Activated T-cell treated with anti-CD3 and anti-CD28 coated beads, Interleukin-2, amount 50 U/mL, for 48 hours (primary cell): ENCODE data around the gene CDIP1.

Experiments used
- DNase-seq, 2 experiments: peaks; one replicate each; pipeline ENCODE4 v3.0.0-alpha.2; 2020

CDIP1 gene

DNA sequence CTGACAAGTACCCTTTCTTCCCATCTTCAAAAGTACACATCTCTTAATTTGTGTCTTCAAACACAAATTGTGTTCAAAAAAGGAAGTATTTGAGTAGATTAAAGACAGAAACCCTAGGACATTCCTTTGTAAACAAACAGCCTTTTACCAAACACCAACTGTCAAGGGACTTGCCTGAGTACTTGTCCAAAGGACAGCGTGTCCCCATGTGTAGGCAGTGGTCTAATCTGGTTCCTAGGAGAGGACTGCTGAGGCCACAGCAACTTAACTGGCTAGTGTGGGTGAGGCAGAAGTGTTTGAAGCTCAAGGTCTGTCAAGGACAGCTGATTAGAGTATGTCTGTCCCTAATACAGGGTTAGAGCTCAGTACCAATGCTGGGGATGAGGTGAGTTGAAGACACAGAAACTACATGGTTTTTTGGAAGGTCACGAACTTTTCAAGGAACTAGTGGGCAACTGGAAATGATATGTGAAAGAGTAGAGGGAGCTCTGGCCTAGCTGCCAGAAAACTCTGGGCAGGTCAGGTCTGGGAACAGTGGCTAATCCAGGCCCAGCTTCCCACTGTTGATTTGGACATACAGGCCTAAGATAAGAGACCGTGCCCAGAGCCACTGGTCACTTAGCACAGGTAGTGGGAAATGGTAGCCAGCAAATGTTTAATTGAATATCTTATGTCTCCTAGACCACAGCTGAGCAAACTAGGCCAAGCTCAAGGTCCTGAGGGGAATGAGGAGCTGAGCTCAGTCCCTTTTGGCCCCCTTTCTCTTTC, 52.3 kb downstream of the CDIP1 start:
- no peak for DNase-seq

- DNase-seq: no peak
Observed at GRCh38 chr16:4481963-4482362, 56.6 kb downstream of the CDIP1 start.

DNA sequence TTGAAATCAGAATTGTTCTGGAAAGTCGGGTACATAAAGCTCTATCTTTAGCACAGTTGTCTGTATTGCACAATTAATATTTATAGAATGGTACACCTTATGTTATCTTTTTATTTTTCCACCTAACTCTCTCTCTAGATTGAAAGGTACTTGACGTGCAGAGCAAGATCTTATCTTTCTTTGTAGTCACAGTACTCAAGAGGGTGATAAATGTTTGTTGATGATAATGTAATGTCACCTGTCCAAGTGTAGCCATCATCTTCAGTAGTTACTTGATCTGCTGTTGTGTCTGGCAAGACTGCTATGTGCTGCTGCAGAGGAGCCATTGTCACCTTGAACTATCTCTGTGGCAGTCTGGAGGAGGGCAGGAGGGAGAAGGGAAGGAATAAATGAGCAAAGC, 57.0 kb downstream of the CDIP1 start:
- DNase-seq: no peak

DNA sequence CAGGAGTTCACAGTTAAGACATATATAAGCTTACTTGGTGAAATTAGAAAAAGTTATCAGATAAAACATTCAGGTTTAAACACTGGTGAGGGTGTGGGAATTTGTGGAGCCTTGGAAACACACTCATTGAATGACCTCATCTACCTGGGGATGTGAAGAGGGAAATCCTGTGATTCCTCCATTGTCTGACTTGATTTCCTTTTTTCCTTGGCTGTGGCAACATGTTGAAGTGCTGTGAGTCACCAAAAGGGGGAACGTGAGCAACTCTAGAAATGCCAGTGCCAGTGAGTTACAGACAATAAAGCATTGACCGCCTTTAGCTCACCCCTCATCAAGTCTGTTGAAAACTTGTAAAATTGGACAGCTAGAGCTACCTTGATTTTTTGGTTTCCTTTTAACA, 60.6 kb downstream of the CDIP1 start:
- no peak for DNase-seq

- peak; percentile 98 to 99 for DNase-seq
Observed at GRCh38 chr16:4475880-4476788, 62.4 kb downstream of the CDIP1 start, which contains the start of gene HMOX2. Gene HMOX2 (plus strand): TSS chr16:4476398. CDS start chr16:4505525, 29,127 bp downstream.

DNA sequence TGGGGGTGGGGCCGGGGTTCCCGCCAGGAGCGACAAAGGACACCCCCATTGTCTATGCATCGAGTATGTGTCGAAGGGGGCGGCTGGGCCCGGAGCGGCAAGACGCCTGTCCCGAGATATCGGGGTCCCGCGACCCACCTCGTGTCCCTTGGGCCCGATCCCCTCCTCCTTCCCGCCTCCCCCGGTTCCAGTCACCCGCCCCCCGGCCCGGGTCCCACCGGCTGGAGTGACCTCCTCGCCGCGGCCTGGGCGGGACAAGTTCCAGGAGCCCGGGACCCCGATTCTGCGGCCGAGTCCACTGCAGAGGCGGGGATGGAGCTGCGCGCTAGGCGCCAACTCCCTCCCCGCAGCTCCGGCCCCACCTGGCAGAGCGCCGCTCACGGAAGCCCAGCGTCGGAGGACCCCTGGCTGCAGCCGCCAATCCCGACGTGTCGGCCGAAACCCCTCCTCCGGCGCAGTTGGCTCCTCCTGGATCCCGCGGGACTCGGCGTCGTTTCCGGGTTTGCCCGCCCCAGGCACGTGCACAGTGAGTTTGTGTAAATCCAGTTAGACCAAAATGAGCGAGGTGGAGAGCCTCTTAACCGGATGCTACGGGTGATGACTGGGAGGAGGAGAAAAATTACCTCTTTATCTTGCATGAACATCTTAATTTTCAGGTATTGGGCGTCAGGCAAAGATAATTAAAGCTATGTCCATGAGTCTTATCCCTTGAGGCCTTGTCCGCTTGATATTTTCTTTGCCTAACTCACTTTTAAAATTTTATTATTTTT, 64.2 kb downstream of the CDIP1 start, which contains the start of gene NMRAL1:
Gene NMRAL1 (minus strand): TSS at position 434 of the 770 bp plus-strand sequence. CDS start 493 bp downstream, outside the sequence.
- peak; percentile 93 to 95 for DNase-seq

DNA sequence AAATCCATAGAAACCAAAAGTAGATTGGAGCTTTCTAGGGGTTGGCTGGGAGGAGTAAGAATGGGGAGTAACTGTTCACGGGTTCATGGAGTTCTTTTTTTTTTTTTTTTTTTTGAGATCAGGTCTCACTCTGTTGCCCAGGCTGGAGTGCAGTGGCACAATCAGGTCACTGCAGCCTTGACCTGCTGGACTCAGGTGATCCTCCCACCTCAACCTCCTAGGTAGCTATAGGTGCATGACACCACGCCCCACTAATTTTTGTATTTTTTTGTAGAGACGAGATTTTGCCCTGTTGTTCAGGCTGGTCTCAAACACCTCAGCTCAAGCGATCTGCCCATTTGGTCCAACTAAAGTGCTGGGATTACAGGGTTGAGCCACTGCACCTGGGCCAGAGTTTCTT, 65.7 kb downstream of the CDIP1 start:
- DNase-seq: no peak

GRCh38 chr16:4471869-4472268, 66.7 kb downstream of the CDIP1 start:
- no peak for DNase-seq

- DNase-seq: no peak
Observed at GRCh38 chr16:4468972-4469371, 69.6 kb downstream of the CDIP1 start.

- no peak for DNase-seq
Observed at GRCh38 chr16:4467916-4468315, 70.7 kb downstream of the CDIP1 start.

- DNase-seq: peak; percentile 62 to 72
Observed at GRCh38 chr16:4465977-4466779, 72.4 kb downstream of the CDIP1 start.

GRCh38 chr16:4463522-4464163, 74.9 kb downstream of the CDIP1 start:
- no peak for DNase-seq

DNA sequence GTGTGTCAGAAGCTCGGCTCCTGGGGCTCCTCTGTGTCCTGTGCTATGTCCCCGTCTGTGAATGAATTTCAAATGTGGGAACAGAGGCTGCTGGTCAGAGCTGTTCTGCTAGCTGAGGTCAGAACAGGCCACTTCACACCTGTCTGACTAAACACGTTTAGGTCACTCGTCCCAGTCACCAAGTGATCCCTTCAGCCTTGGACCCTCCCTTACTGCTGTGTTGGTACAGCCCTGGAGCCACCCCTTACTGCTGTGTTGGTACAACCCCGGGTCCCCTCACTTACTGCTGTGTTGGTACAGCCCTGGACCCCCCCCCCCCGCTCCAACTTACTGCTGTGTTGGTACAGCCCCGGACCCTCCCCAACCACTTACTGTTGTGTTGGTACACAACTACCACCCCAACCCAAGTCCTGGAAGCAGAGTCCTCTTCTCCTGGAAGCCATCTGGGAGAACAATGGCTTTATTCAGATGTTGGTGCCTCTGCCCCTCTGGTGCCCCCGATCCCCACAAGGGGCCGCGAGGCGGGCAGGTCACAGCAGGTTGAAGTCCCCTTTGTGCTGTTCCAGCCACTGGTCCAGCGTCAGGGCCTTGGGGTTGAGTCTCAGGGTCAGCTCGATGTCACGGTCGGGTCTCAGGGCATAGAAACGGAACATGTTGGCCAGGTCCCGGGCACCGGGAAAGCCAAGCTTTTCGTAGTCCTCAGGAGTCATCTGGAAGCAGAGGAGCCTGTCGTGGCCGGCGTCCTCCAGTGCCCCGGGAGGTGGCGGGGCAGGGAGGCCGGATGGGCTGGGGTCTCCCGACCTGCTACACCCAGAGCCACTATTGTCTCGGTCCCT, 77.1 kb downstream of the CDIP1 start:
- DNase-seq: peak in 1 of 2 experiments; percentile 29

GRCh38 chr16:4460936-4461249, 77.7 kb downstream of the CDIP1 start:
- no peak for DNase-seq
